Thyroid gland (tissue), 4 donors: ENCODE data around the gene SDCCAG8. TPM values are rescaled to one million over a fixed set of nuclear protein-coding genes. Genes with fewer than 3 reads are reported as not detected.

ENCODE experiments used
- DNase-seq, 2 donors: peaks; one replicate each; pipeline ENCODE4 v3.0.0-alpha.2; 2019
- H3K27ac ChIP-seq, 3 donors: fragments of 200-600 bp; sonication (generic); 1 replicate in 2 of 3; 2 replicates in 1 of 3; pipeline ENCODE4 v1.5.1; 2016 to 2019; ENCODE audit warnings: mild to moderate bottlenecking in 1 of 3, moderate library complexity in 1 of 3
- H3K27me3 ChIP-seq: fragments of 200-600 bp; sonication (generic); one replicate; pipeline ENCODE4 v1.5.1; 2019
- H3K36me3 ChIP-seq, 2 donors: fragments of 200-600 bp; sonication (generic); one replicate each; pipeline ENCODE4 v1.5.1; 2016 to 2019
- H3K4me1 ChIP-seq, 2 donors: fragments of 200-600 bp; sonication (generic); one replicate each; pipeline ENCODE4 v1.5.1; 2017 to 2019
- H3K4me3 ChIP-seq, 3 donors: fragments of 200-600 bp; sonication (generic); replicated peaks in 1 of 3; 1 replicate in 2 of 3; 2 replicates in 1 of 3; pipeline ENCODE4 v1.5.1; 2016; ENCODE audit warnings: mild to moderate bottlenecking in 1 of 3
- H3K9me3 ChIP-seq: fragments of 200-600 bp; sonication (generic); one replicate; pipeline ENCODE4 v1.5.1; 2017
- CTCF ChIP-seq, 6 experiments: fragments of 200-600 bp in 3 of 6; fragments of 450-650 bp in 3 of 6; sonication (generic) in 3 of 6; IDR thresholded peaks; one replicate each; pipeline ENCODE4 v1.5.1; 2016 to 2019; ENCODE audit warnings: antibody characterized with exemption in 6 of 6, mild to moderate bottlenecking in 2 of 6, inconsistent platforms in 1 of 6, moderate library complexity in 1 of 6
- POLR2A ChIP-seq, 2 donors: fragments of 450-650 bp; IDR thresholded peaks; one replicate each; pipeline ENCODE4 v1.6.1; 2017; ENCODE audit warnings: antibody characterized with exemption in 2 of 2, mild to moderate bottlenecking in 2 of 2, moderate library complexity in 1 of 2
- WGBS, 2 donors: methylation state at CpG; one replicate each; pipeline ENCODE4 v1.1.5; 2017; 5-methylcytosine and 5-hydroxymethylcytosine counted together
- intact Hi-C: fragments of 100-400 bp; cut with DNase I; formaldehyde crosslinking; loops from one replicate; pipeline ENCODE4 v1.15.1; 2023
- total RNA-seq, 4 donors: library from RNA; depleted of rRNA; stranded (reverse); fragments of >200 nt; gene quantifications; one replicate each; pipeline ENCODE4 v1.2.3, GENCODE V29; 2016

The SDCCAG8 gene
- total RNA-seq, 4 donors from 2014 or later: 105 to 193 (median 115) TPM

GRCh38 chr1:243322326-243322725 is 66.5 kb downstream of the SDCCAG8 start:
- Histone ChIP-seq H3K27me3 (no peaks in the 10 kb centered on the region), H3K4me3 (no peak overlapping the region), H3K36me3 (peaks cover 0 to 3% of the 10 kb centered on the region in 2 donors), H3K4me1 (peaks cover 3 to 7% of the 10 kb centered on the region in 2 donors), H3K9me3 (no peaks in the 10 kb centered on the region), H3K27ac (peak overlapping the region in 1 of 3 donors; percentile 7)
- no peak for TF ChIP-seq CTCF (IDR thresholded peaks at IDR 0.05)
- TF ChIP-seq POLR2A (IDR thresholded peaks at IDR 0.05): no peak
- WGBS, 2 donors: 88 to 92% methylated on average over 3 of the region's 3 CpGs
- DNase-seq: no peak
- intact Hi-C loops: no loop called here

DNA sequence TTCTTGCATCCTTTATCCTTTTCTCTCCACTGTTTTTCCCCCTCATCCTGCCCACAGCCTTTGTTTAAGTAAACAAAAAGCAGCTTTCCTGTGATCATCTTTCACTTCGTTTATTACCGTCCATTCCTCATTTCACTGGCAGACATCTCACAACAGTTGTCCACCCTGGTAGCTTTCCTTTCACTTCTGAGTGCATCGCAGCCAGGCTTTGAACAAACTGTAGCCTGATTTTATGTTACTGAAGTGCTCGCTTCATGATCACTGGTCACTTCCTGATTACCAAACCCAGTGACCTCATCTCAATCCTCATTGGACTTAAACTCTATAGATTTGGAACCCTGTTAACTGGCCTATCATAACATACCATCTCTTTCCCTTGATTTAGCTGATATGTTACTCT is 67.7 kb downstream of the SDCCAG8 start:
- Histone ChIP-seq H3K4me3 (no peak overlapping the region), H3K9me3 (no peaks in the 10 kb centered on the region), H3K27ac (no peak overlapping the region), H3K4me1 (peaks cover 0 to 5% of the 10 kb centered on the region in 2 donors), H3K27me3 (no peaks in the 10 kb centered on the region), H3K36me3 (no peaks in the 10 kb centered on the region)
- no peak for DNase-seq
- TF ChIP-seq POLR2A (IDR thresholded peaks at IDR 0.05) (no peak), CTCF (IDR thresholded peaks at IDR 0.05) (no peak)
- intact Hi-C loops: no loop called here
- WGBS, 2 donors: 86 to 88% methylated on average over 4 of the region's 4 CpGs

GRCh38 chr1:243325305-243325890 is 69.6 kb downstream of the SDCCAG8 start:
- Histone ChIP-seq H3K4me1 (peaks cover 0 to 5% of the 10 kb centered on the region in 2 donors), H3K4me3 (no peak overlapping the region), H3K36me3 (peaks cover 0 to 1% of the 10 kb centered on the region in 2 donors), H3K27me3 (no peaks in the 10 kb centered on the region), H3K9me3 (no peaks in the 10 kb centered on the region), H3K27ac (peak overlapping the region in 1 of 3 donors; percentile 11)
- TF ChIP-seq CTCF (IDR thresholded peaks at IDR 0.05): peak; percentile 56 to 89 (median 72)
- no peak for TF ChIP-seq POLR2A (IDR thresholded peaks at IDR 0.05)
- no peak for DNase-seq
- 0 to 2% methylated on average over 1 of the region's 1 CpG for WGBS, 2 donors
- intact Hi-C loops: no loop called here

DNA sequence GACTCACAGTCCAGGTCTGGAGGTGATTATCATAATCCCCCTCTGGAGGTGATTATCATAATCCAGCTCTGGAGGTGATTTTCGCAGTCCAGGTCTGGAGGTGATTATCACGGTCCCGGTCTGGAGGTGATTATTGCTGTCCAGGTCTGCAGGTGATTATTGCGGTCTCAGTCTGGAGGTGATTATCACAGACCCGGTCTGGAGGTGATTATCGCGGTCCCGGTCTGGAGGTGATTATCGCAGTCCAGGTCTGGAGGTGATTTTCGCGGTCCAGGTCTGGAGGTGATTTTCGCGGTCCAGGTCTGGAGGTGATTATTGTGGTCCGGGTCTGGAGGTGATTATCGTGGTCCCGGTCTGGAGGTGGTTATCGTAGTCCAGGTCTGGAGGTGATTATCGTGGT is 76.6 kb downstream of the SDCCAG8 start:
- H3K36me3 ChIP-seq: peaks cover 13 to 14% of the 10 kb centered on the region in 2 donors

More for the DNA sequence above, 76.6 kb downstream of the SDCCAG8 start:
- TF ChIP-seq POLR2A (IDR thresholded peaks at IDR 0.05): no peak
- no peak for TF ChIP-seq CTCF (IDR thresholded peaks at IDR 0.05)
- intact Hi-C loops: no loop called here
- no peak for DNase-seq
- Histone ChIP-seq H3K27ac (no peak overlapping the region), H3K27me3 (no peaks in the 10 kb centered on the region), H3K4me3 (no peak overlapping the region), H3K9me3 (no peaks in the 10 kb centered on the region), H3K4me1 (peaks cover 0 to 8% of the 10 kb centered on the region in 2 donors)
- 87 to 97% methylated on average over 18 of the region's 18 CpGs for WGBS, 2 donors
